ENCODE results near the gene DUX4.
"Not testable (repeated sequence)": the region's sequence is repeated elsewhere in the genome, so short reads cannot be mapped to it uniquely, and the experiment has no call there.

The DUX4 gene

DNA sequence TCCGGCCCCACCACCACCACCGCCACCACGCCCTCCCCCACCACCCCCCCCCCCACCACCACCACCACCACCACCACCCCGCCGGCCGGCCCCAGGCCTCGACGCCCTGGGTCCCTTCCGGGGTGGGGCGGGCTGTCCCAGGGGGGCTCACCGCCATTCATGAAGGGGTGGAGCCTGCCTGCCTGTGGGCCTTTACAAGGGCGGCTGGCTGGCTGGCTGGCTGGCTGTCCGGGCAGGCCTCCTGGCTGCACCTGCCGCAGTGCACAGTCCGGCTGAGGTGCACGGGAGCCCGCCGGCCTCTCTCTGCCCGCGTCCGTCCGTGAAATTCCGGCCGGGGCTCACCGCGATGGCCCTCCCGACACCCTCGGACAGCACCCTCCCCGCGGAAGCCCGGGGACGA lies at the start of gene DUX4:
Gene DUX4 (plus strand): TSS at position 347 of the 400 bp plus-strand sequence. CDS start 0 bp downstream, at position 347.
- DNase-seq, result not testable (repeated sequence)

- DNase-seq, result not testable (repeated sequence)
Measured at GRCh38 chr4:190175436-190175835, 1.9 kb downstream of the DUX4 start.

DNA sequence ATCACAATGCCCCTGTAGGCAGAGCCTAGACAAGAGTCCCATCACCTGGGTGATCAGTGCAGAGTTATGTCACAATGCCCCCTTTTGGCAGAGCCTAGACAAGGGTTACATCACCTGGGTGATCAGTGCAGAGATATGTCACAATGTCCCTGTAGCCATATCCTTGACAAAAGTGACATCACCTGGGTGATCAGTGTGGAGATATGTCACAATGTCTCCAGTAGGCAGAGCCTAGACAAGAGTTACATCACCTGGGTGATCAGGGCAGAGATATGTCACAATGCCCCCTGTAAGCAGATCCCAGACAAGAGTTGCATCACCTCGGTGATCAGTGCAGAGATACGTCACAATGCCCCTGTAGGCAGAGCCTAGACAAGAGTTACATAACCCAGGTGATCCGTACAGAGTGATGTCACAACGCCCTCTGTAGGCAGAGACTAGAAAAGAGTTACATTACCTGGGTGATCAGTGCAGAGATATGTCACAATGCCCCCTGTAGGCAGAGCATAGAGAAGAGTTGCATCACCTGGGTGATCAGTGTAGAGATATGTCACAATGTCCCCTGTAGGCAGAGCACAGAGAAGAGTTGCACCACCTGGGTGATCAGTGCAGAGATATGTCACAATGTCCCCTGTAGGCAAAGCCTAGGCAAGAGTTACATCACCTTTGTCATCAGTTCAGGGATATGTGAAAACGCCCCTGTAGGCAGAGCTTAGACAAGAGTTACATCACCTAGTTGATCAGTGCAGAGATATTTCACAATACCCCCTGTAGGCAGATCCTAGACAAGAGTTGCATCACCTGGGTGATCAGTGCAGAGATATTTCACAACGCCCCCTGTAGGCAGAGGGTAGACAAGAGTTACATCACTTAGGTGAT lies 4.4 kb downstream of the DUX4 start:
- DNase-seq, result not testable (repeated sequence)

DNA sequence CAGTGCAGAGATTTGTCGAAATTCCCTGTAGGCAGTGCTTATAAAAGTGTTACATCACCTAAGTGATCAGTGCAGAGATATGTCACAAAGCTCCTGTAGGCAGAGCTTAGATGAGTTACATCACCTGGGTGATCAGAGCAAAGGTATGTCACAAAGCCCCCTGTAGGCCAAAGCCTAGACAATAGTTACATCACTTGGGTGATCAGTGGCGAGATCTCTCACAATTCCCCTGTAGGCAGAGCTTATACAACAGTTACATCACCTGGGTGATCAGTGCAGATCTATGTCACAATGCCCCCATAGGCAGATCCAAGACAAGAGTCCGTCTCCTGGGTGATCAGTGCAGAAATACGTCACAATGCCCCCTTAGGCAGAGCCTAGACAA lies 5.0 kb downstream of the DUX4 start:
- DNase-seq, result not testable (repeated sequence)

- not testable (repeated sequence) for DNase-seq
Measured at GRCh38 chr4:190179030-190179739, 5.6 kb downstream of the DUX4 start.

- DNase-seq, result not testable (repeated sequence)
Measured at GRCh38 chr4:190179740-190180094, 6.1 kb downstream of the DUX4 start.

- DNase-seq, result not testable (repeated sequence)
Measured at GRCh38 chr4:190180947-190181346, 7.4 kb downstream of the DUX4 start.

- not testable (repeated sequence) for DNase-seq
Measured at GRCh38 chr4:190181481-190182100, 8.0 kb downstream of the DUX4 start.

GRCh38 chr4:190203510-190203909 lies 29.9 kb downstream of the DUX4 start:
- not testable (repeated sequence) for DNase-seq
